IPS-20b (cell line): ENCODE data around the gene MBP.

Experiments used
- H3K27ac ChIP-seq: one replicate; pipeline ENCODE4 v1.5.1; 2013; ENCODE audit warnings: low read length
- H3K27me3 ChIP-seq: 2 replicates; pipeline ENCODE4 v1.6.1; 2013; ENCODE audit warnings: mild to moderate bottlenecking, low read length, inconsistent platforms; ENCODE audit not compliant: insufficient read depth
- H3K36me3 ChIP-seq: 2 replicates; pipeline ENCODE4 v1.6.1; 2013; ENCODE audit warnings: low read depth, mild to moderate bottlenecking, inconsistent platforms, low read length, moderate library complexity; ENCODE audit not compliant: insufficient read depth
- H3K4me1 ChIP-seq: 2 replicates; pipeline ENCODE4 v1.6.1; 2013; ENCODE audit warnings: mild to moderate bottlenecking, control low read depth, inconsistent platforms, low read length, moderate library complexity; ENCODE audit not compliant: insufficient read depth
- H3K4me3 ChIP-seq: 2 replicates; pipeline ENCODE4 v1.5.1; 2013; ENCODE audit warnings: mild to moderate bottlenecking, low read length, inconsistent platforms
- H3K9ac ChIP-seq: 2 replicates; pipeline ENCODE4 v1.6.1; 2013; ENCODE audit warnings: low read depth, mild to moderate bottlenecking, inconsistent platforms, low read length, moderate library complexity
- H3K9me3 ChIP-seq: 2 replicates; pipeline ENCODE4 v1.6.1; 2013; ENCODE audit warnings: mild to moderate bottlenecking, low read depth, low read length, inconsistent platforms; ENCODE audit not compliant: insufficient read depth

The MBP gene

DNA sequence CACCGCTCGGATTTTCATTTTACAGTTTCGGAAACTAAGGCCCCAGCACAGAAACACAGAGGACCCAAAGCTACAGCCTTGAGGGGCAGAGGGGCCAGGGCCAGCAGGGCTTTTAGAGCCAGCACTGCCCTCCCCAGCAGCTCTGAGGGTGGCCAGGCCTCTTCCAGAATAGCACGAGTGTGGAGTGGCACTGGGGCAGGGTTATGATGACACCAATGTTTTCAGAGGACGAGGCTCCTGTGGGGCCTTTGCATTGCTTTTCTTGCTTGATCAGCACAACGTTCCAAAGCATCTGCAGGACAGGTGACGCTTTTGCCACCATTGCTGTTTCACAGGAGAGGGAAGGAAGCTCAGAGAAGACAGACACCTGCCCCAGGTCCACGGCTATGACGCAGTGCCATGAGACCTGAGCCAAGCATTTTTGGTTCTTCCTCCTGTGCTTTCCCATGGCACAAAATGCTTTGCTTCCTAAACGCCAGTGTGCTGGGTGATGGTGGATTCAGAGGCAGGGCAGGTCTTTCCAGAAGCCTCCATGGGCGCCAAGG is 126.9 kb downstream of the MBP start:
- no peaks in the 10 kb centered on the region for H3K27me3 ChIP-seq
- H3K4me1 ChIP-seq, result peaks cover 13% of the 10 kb centered on the region; the same call in 1 of the 2 replicates
- H3K9ac ChIP-seq, result no peak overlapping the region
- H3K9me3 ChIP-seq, result no peaks in the 10 kb centered on the region
- H3K4me3 ChIP-seq, result no peak overlapping the region
- H3K27ac ChIP-seq, result no peak overlapping the region
- no peaks in the 10 kb centered on the region for H3K36me3 ChIP-seq

DNA sequence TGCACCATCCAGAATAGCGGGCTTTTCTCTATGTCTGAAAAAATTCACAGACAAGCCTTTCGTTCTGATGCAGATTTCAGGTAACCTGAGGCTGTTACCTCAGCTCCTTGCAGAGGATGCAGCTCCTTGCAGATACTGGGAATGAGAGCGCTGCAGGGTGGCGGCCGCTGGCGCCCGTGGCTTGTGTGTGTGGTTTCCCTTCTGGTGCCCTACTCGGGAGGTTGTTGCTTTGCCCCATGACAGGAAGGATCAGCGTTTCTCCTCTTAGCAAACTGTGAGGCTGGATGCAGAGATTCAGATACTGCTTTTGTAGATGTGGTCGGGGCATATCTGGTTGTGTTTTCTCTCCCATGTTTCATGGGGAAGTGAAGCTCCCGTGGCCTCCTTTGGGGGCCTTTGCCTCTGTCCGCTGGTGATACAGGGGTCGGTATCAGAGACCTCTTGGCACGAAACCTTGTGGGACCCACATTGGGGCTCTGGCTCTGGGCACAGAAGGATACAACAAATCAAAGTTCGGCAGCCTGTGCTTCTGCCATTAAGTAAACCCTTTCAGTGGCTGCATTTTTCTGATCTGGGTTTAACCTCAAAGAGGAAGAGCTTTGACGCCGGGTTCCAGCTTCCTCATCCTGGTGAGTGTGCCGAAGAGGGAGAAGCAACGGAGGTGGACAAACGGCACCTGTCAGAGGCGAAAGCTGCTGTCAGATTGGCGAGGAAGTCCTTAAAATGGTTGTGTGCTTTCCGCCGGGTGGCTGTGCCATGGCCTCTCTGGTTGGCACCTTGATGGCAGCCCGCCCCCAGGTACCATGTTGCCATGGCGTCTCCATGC is 127.8 kb downstream of the MBP start:
- Histone ChIP-seq H3K4me3 (no peak overlapping the region), H3K27me3 (no peaks in the 10 kb centered on the region), H3K4me1 (0 out of 2 replicates have a peak, but pooled peaks cover 5% of the 10 kb centered on the region), H3K36me3 (no peaks in the 10 kb centered on the region), H3K9me3 (no peaks in the 10 kb centered on the region), H3K27ac (no peak overlapping the region), H3K9ac (no peak overlapping the region)

- no peaks in the 10 kb centered on the region for H3K36me3 ChIP-seq
- no peak overlapping the region for H3K4me3 ChIP-seq
- H3K9ac ChIP-seq, result no peak overlapping the region
Observed at GRCh38 chr18:77003316-77003715, 129.3 kb downstream of the MBP start.

GRCh38 chr18:77002496-77002895 is 130.1 kb downstream of the MBP start:
- H3K27ac ChIP-seq, result no peak overlapping the region
- H3K4me3 ChIP-seq, result no peak overlapping the region
- 0 out of 2 replicates have a peak, but pooled peaks cover 5% of the 10 kb centered on the region for H3K4me1 ChIP-seq
- H3K9me3 ChIP-seq, result no peaks in the 10 kb centered on the region
- no peaks in the 10 kb centered on the region for H3K27me3 ChIP-seq
- H3K36me3 ChIP-seq, result no peaks in the 10 kb centered on the region
- H3K9ac ChIP-seq, result no peak overlapping the region

More at GRCh38 chr18:77003316-77003715, 129.3 kb downstream of the MBP start:
- Histone ChIP-seq H3K27me3 (no peaks in the 10 kb centered on the region), H3K27ac (no peak overlapping the region), H3K4me1 (0 out of 2 replicates have a peak, but pooled peaks cover 5% of the 10 kb centered on the region), H3K9me3 (no peaks in the 10 kb centered on the region)

GRCh38 chr18:77001979-77002378 is 130.6 kb downstream of the MBP start:
- Histone ChIP-seq H3K27ac (no peak overlapping the region), H3K27me3 (no peaks in the 10 kb centered on the region), H3K9me3 (no peaks in the 10 kb centered on the region), H3K4me1 (0 out of 2 replicates have a peak, but pooled peaks cover 1% of the 10 kb centered on the region), H3K4me3 (no peak overlapping the region), H3K9ac (no peak overlapping the region), H3K36me3 (no peaks in the 10 kb centered on the region)

DNA sequence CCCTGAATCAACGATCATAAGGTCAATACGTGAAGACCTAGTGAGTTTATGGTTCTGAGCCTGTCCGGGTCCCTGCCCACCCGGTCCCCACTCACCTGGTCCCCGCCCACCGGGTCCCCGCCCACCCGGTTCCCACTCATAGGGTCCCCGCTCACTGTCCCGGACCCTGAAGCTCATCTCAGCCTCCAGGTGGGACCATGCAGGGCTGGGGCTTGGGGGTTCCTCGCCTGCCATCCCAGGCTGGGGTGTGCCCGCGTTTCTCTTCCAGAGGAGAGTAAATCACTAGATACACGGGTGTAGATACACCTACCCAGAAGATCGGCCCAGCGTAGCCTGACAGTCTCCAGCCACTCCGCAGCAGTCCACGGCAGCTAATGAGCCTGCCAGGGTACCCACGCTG is 131.5 kb downstream of the MBP start:
- H3K36me3 ChIP-seq, result no peaks in the 10 kb centered on the region
- no peak overlapping the region for H3K4me3 ChIP-seq
- no peaks in the 10 kb centered on the region for H3K27me3 ChIP-seq
- H3K27ac ChIP-seq, result no peak overlapping the region
- H3K4me1 ChIP-seq, result 0 out of 2 replicates have a peak, but pooled peaks cover 2% of the 10 kb centered on the region
- no peak overlapping the region for H3K9ac ChIP-seq
- no peaks in the 10 kb centered on the region for H3K9me3 ChIP-seq

GRCh38 chr18:77000527-77000926 is 132.1 kb downstream of the MBP start:
- H3K36me3 ChIP-seq, result no peaks in the 10 kb centered on the region
- no peak overlapping the region for H3K9ac ChIP-seq
- H3K27me3 ChIP-seq, result no peaks in the 10 kb centered on the region
- H3K4me1 ChIP-seq, result 0 out of 2 replicates have a peak, but pooled peaks cover 5% of the 10 kb centered on the region
- H3K9me3 ChIP-seq, result no peaks in the 10 kb centered on the region
- H3K27ac ChIP-seq, result no peak overlapping the region
- H3K4me3 ChIP-seq, result no peak overlapping the region

DNA sequence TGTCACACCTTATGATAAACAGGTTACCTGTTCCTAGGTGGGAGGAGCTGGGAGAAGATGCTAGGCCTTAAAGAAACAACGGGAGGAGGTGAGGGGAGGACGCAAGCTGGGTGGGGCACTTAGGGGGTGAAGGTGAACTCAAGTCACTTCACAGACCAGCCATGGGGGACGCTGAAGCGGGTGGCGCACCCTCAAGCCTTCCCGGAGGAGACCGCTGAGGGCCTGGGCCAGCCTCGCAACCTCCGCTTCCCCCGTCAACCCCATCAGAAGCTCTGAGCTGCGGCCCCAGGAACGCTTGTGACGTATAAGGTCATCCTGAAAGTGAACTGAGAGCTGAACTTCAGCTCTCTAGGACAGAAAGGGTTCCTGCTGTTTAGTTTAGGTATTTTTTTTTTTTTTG is 133.5 kb downstream of the MBP start:
- Histone ChIP-seq H3K9me3 (no peaks in the 10 kb centered on the region), H3K4me3 (no peak overlapping the region), H3K4me1 (0 out of 2 replicates have a peak, but pooled peaks cover 5% of the 10 kb centered on the region), H3K27ac (no peak overlapping the region), H3K27me3 (no peaks in the 10 kb centered on the region), H3K9ac (no peak overlapping the region), H3K36me3 (no peaks in the 10 kb centered on the region)

- no peaks in the 10 kb centered on the region for H3K36me3 ChIP-seq
- no peak overlapping the region for H3K27ac ChIP-seq
- no peaks in the 10 kb centered on the region for H3K27me3 ChIP-seq
- H3K4me3 ChIP-seq, result no peak overlapping the region
- 0 out of 2 replicates have a peak, but pooled peaks cover 5% of the 10 kb centered on the region for H3K4me1 ChIP-seq
- no peaks in the 10 kb centered on the region for H3K9me3 ChIP-seq
- H3K9ac ChIP-seq, result no peak overlapping the region
Observed at GRCh38 chr18:76997951-76998808, 134.4 kb downstream of the MBP start.

GRCh38 chr18:76996429-76996828 is 136.2 kb downstream of the MBP start:
- Histone ChIP-seq H3K4me3 (no peak overlapping the region), H3K4me1 (0 out of 2 replicates have a peak, but pooled peaks cover 5% of the 10 kb centered on the region), H3K9ac (no peak overlapping the region), H3K36me3 (no peaks in the 10 kb centered on the region), H3K27ac (no peak overlapping the region), H3K9me3 (no peaks in the 10 kb centered on the region), H3K27me3 (no peaks in the 10 kb centered on the region)

- no peak overlapping the region for H3K27ac ChIP-seq
Observed at GRCh38 chr18:76995896-76996295, 136.7 kb downstream of the MBP start.

More at GRCh38 chr18:76995896-76996295, 136.7 kb downstream of the MBP start:
- no peaks in the 10 kb centered on the region for H3K27me3 ChIP-seq
- no peaks in the 10 kb centered on the region for H3K9me3 ChIP-seq
- no peak overlapping the region for H3K9ac ChIP-seq
- 0 out of 2 replicates have a peak, but pooled peaks cover 5% of the 10 kb centered on the region for H3K4me1 ChIP-seq
- H3K36me3 ChIP-seq, result no peaks in the 10 kb centered on the region
- no peak overlapping the region for H3K4me3 ChIP-seq
